Neural cell (in vitro differentiated cells): ENCODE data around the gene BUD31. TPM values are rescaled to one million over a fixed set of nuclear protein-coding genes. Genes with fewer than 3 reads are reported as not detected.

Source experiments
- H2AFZ ChIP-seq: fragments of 200-600, 300-800 bp; sonication (generic), shearing (Covaris generic); 2 replicates; pipeline ENCODE4 v1.6.0; 2014; ENCODE audit warnings: low read depth, mild to moderate bottlenecking, antibody characterized with exemption, low read length, moderate library complexity
- H3F3A ChIP-seq: fragments of 200-600 bp; shearing (Covaris generic); 2 replicates; pipeline ENCODE4 v1.6.1; 2016; ENCODE audit warnings: mild to moderate bottlenecking, moderate library complexity, mixed read lengths, antibody characterized with exemption, low read length; ENCODE audit not compliant: insufficient read depth, poor library complexity, severe bottlenecking
- H3K27ac ChIP-seq: fragments of 200-600, 300-800 bp; sonication (generic), shearing (Covaris generic); 2 replicates; pipeline ENCODE4 v1.5.1; 2014; ENCODE audit warnings: mild to moderate bottlenecking, low read length, moderate library complexity
- H3K27me3 ChIP-seq: fragments of 300-800, 200-600 bp; sonication (generic), shearing (Covaris generic); 2 replicates; pipeline ENCODE4 v1.6.0; 2014; ENCODE audit warnings: mild to moderate bottlenecking, low read depth, low read length, moderate library complexity; ENCODE audit not compliant: insufficient read depth
- H3K36me3 ChIP-seq: fragments of 300-800, 200-600 bp; sonication (generic), shearing (Covaris generic); 2 replicates; pipeline ENCODE4 v1.5.1; 2014; ENCODE audit warnings: mild to moderate bottlenecking, antibody characterized with exemption, low read length, moderate library complexity; ENCODE audit not compliant: insufficient read depth
- H3K4me2 ChIP-seq: fragments of 300-800, 200-600 bp; sonication (generic), shearing (Covaris generic); 2 replicates; pipeline ENCODE4 v1.6.0; 2014; ENCODE audit warnings: mild to moderate bottlenecking, low read length
- H3K4me3 ChIP-seq: fragments of 300-800, 200-600 bp; sonication (generic), shearing (Covaris generic); 2 replicates; pipeline ENCODE4 v1.5.1; 2014; ENCODE audit warnings: mild to moderate bottlenecking, low read length, moderate library complexity
- H3K79me2 ChIP-seq: fragments of 200-600 bp; shearing (Covaris generic); replicated peaks from 2 replicates; pipeline ENCODE4 v1.6.0; 2014; ENCODE audit warnings: mild to moderate bottlenecking, low read length, moderate library complexity; ENCODE audit not compliant: insufficient read depth
- H3K9ac ChIP-seq: fragments of 300-800, 200-600 bp; sonication (generic), shearing (Covaris generic); 2 replicates; pipeline ENCODE4 v1.6.1; 2016; ENCODE audit warnings: mild to moderate bottlenecking, low read length, mixed read lengths
- H3K9me2 ChIP-seq: fragments of 200-600 bp; shearing (Covaris generic); 2 replicates; pipeline ENCODE4 v1.6.1; 2016; ENCODE audit warnings: mild to moderate bottlenecking, low read length, mixed read lengths; ENCODE audit not compliant: insufficient read depth
- H3K9me3 ChIP-seq: fragments of 200-600, 300-800 bp; sonication (generic), shearing (Covaris generic); 2 replicates; pipeline ENCODE4 v1.6.1; 2016; ENCODE audit warnings: mild to moderate bottlenecking, mixed run types, low read length, moderate library complexity, mixed read lengths
- H4K20me1 ChIP-seq: fragments of 200-600 bp; shearing (Covaris generic); 2 replicates; pipeline ENCODE4 v1.6.1; 2016; ENCODE audit warnings: mild to moderate bottlenecking, mixed run types; ENCODE audit not compliant: insufficient read depth
- EP300 ChIP-seq: fragments of 450-650 bp; conservative IDR thresholded peaks from 2 replicates; pipeline ENCODE4 v1.6.1; 2014; ENCODE audit warnings: antibody characterized with exemption, mild to moderate bottlenecking, moderate library complexity; ENCODE audit not compliant: poor library complexity, severe bottlenecking
- EZH2 ChIP-seq: fragments of 200-600, 300-800 bp; shearing (Covaris generic), sonication (generic); IDR thresholded peaks from 2 replicates; pipeline ENCODE4 v1.6.1; 2014; ENCODE audit warnings: antibody characterized with exemption, low read length, borderline replicate concordance, mild to moderate bottlenecking; ENCODE audit not compliant: insufficient read depth, poor library complexity, severe bottlenecking
- MXI1 ChIP-seq: fragments of 450-650 bp; conservative IDR thresholded peaks from 2 replicates; pipeline ENCODE4 v1.6.1; 2014; ENCODE audit warnings: antibody characterized with exemption, mild to moderate bottlenecking; ENCODE audit not compliant: poor library complexity, severe bottlenecking
- POLR2AphosphoS5 ChIP-seq: IDR thresholded peaks from 2 replicates; pipeline ENCODE4 v1.6.1; 2012
- RAD21 ChIP-seq: fragments of 450-650 bp; conservative IDR thresholded peaks from 2 replicates; pipeline ENCODE4 v1.6.1; 2014; ENCODE audit warnings: antibody characterized with exemption, mild to moderate bottlenecking, moderate library complexity
- SMC3 ChIP-seq: fragments of 450-650 bp; conservative IDR thresholded peaks from 2 replicates; pipeline ENCODE4 v1.6.1; 2014; ENCODE audit warnings: antibody characterized with exemption, mild to moderate bottlenecking, moderate library complexity; ENCODE audit not compliant: poor library complexity
- TAF1 ChIP-seq: IDR thresholded peaks from 2 replicates; pipeline ENCODE4 v1.6.1; 2012; ENCODE audit warnings: low read depth
- polyA plus RNA-seq: library from polyadenylated mRNA; depleted of rRNA; stranded (reverse); fragments of >200 nt; gene quantifications from 2 replicates; pipeline ENCODE4 v1.2.3, GENCODE V29; 2014
- TF ChIP-seq, protein P1 (sequence below): IDR thresholded peaks from 2 replicates; pipeline ENCODE4 v1.6.1; 2012; ENCODE audit warnings: borderline replicate concordance
- TF ChIP-seq, protein P2 (sequence below): fragments of 450-650 bp; IDR thresholded peaks from 2 replicates; pipeline ENCODE4 v1.5.1; 2014; ENCODE audit warnings: antibody characterized with exemption, mild to moderate bottlenecking, moderate library complexity; ENCODE audit not compliant: poor library complexity, severe bottlenecking

BUD31 gene
- polyA plus RNA-seq, 1 donor from 2014 or later = 251 TPM

DNA sequence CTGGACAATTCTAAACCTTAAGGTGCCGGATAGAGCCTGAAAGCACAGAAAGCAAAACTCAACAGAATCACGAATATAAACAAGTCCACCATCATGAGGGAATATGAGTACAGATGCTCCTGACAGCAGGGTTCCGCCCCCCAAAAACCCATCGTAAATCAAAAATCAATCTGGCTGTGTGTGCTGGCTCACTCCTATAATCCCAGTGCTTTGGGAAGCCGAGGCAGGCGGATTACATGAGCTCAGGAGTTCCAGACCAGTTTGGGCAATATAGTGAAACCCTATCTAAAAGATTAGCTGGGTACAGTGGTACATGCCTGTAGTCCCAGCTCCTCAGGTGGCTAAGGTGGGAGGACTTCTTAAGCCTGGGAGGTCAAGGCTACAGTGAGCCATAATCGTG is 12.2 kb downstream of the BUD31 start:
- H3K9ac ChIP-seq = no peak overlapping the region
- H3K4me2 ChIP-seq = no peak overlapping the region
- no peaks in the 10 kb centered on the region for H3K27me3 ChIP-seq
- no peaks in the 10 kb centered on the region for H3F3A ChIP-seq
- no peaks in the 10 kb centered on the region for H3K79me2 ChIP-seq
- H4K20me1 ChIP-seq = no peaks in the 10 kb centered on the region
- no peak overlapping the region for H3K27ac ChIP-seq
- no peak overlapping the region for H3K4me3 ChIP-seq
- H3K9me3 ChIP-seq = no peaks in the 10 kb centered on the region
- H3K9me2 ChIP-seq = no peaks in the 10 kb centered on the region
- TF ChIP-seq MXI1 = no peak
- TF ChIP-seq SMC3 = no peak
- no peak for TF ChIP-seq EZH2
- TF ChIP-seq POLR2AphosphoS5 = no peak
- no peak for TF ChIP-seq EP300
- no peak for TF ChIP-seq TAF1
- no peak for TF ChIP-seq RAD21
- no peak overlapping the region for H2AFZ ChIP-seq
- H3K36me3 ChIP-seq = no peaks in the 10 kb centered on the region

DNA sequence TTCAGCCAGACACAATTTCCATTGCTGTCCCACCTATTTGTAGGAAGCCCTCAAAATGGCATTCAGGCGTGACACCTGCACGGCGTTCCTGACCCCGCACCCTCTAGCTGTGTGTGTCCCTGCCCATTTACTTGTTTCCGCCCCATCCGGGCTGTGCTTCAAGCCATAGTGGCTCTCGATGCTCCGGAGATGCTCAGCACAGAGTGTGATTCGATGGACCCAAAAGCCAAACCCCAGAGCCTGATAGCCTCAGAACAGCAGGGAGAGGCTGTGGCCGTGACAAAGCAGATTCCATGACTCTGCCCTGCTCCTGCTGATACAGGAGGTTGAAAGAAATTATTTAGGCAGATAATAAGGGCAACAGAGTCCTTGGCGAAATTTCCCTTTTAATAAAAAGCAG is 13.4 kb downstream of the BUD31 start:
- Histone ChIP-seq H3K27me3 (no peaks in the 10 kb centered on the region), H4K20me1 (no peaks in the 10 kb centered on the region), H3K36me3 (no peaks in the 10 kb centered on the region), H3K4me2 (no peak overlapping the region), H3K9me3 (no peaks in the 10 kb centered on the region), H3K79me2 (no peaks in the 10 kb centered on the region), H2AFZ (no peak overlapping the region), H3K9ac (no peak overlapping the region), H3F3A (no peaks in the 10 kb centered on the region), H3K4me3 (no peak overlapping the region), H3K27ac (no peak overlapping the region), H3K9me2 (no peaks in the 10 kb centered on the region)
- no peak for TF ChIP-seq RAD21
- no peak for TF ChIP-seq SMC3

DNA sequence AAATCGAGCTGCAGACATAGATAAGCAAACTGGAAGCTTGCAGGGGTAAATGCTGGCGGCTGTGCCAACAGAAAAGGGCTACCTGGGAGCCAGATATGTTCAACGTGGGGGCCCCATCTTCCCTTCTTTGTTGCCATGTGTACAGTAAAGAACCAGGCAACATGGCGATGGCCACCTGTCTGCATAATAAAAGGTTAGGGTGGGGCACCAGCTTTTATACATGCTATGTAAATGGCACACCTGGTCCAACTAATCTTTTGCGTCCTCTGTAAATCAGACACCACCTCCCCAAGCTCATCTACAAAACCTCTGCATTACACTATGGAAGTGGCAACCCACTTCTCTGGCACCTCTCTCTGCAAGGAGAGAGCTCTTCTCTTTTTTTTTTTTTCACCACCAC is 13.9 kb downstream of the BUD31 start:
- Histone ChIP-seq H4K20me1 (no peaks in the 10 kb centered on the region), H3K9me3 (no peaks in the 10 kb centered on the region), H3K4me3 (no peak overlapping the region), H3K4me2 (no peak overlapping the region), H2AFZ (no peak overlapping the region), H3K27ac (no peak overlapping the region), H3K79me2 (no peaks in the 10 kb centered on the region), H3K36me3 (no peaks in the 10 kb centered on the region), H3K9me2 (no peaks in the 10 kb centered on the region), H3K27me3 (no peaks in the 10 kb centered on the region), H3K9ac (no peak overlapping the region), H3F3A (no peaks in the 10 kb centered on the region)
- TF ChIP-seq, protein P1, sequence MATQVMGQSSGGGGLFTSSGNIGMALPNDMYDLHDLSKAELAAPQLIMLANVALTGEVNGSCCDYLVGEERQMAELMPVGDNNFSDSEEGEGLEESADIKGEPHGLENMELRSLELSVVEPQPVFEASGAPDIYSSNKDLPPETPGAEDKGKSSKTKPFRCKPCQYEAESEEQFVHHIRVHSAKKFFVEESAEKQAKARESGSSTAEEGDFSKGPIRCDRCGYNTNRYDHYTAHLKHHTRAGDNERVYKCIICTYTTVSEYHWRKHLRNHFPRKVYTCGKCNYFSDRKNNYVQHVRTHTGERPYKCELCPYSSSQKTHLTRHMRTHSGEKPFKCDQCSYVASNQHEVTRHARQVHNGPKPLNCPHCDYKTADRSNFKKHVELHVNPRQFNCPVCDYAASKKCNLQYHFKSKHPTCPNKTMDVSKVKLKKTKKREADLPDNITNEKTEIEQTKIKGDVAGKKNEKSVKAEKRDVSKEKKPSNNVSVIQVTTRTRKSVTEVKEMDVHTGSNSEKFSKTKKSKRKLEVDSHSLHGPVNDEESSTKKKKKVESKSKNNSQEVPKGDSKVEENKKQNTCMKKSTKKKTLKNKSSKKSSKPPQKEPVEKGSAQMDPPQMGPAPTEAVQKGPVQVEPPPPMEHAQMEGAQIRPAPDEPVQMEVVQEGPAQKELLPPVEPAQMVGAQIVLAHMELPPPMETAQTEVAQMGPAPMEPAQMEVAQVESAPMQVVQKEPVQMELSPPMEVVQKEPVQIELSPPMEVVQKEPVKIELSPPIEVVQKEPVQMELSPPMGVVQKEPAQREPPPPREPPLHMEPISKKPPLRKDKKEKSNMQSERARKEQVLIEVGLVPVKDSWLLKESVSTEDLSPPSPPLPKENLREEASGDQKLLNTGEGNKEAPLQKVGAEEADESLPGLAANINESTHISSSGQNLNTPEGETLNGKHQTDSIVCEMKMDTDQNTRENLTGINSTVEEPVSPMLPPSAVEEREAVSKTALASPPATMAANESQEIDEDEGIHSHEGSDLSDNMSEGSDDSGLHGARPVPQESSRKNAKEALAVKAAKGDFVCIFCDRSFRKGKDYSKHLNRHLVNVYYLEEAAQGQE = no peak
- no peak for TF ChIP-seq SMC3
- no peak for TF ChIP-seq EP300
- no peak for TF ChIP-seq EZH2
- TF ChIP-seq, protein P2, sequence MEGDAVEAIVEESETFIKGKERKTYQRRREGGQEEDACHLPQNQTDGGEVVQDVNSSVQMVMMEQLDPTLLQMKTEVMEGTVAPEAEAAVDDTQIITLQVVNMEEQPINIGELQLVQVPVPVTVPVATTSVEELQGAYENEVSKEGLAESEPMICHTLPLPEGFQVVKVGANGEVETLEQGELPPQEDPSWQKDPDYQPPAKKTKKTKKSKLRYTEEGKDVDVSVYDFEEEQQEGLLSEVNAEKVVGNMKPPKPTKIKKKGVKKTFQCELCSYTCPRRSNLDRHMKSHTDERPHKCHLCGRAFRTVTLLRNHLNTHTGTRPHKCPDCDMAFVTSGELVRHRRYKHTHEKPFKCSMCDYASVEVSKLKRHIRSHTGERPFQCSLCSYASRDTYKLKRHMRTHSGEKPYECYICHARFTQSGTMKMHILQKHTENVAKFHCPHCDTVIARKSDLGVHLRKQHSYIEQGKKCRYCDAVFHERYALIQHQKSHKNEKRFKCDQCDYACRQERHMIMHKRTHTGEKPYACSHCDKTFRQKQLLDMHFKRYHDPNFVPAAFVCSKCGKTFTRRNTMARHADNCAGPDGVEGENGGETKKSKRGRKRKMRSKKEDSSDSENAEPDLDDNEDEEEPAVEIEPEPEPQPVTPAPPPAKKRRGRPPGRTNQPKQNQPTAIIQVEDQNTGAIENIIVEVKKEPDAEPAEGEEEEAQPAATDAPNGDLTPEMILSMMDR = no peak
- TF ChIP-seq RAD21 = no peak
- no peak for TF ChIP-seq TAF1
- TF ChIP-seq POLR2AphosphoS5 = no peak
- no peak for TF ChIP-seq MXI1
